GM12874 (cell line): Measurements from ENCODE around the gene AHR.

Experiments
- CTCF ChIP-seq: IDR thresholded peaks from 2 replicates; pipeline ENCODE4 v1.5.1; 2011; ENCODE audit warnings: low read depth, mild to moderate bottlenecking, control low read depth, low read length, moderate library complexity; ENCODE audit not compliant: insufficient read depth

The AHR gene

GRCh38 chr7:17371671-17372524, 73.4 kb downstream of the AHR start:
- TF ChIP-seq CTCF: no peak

DNA sequence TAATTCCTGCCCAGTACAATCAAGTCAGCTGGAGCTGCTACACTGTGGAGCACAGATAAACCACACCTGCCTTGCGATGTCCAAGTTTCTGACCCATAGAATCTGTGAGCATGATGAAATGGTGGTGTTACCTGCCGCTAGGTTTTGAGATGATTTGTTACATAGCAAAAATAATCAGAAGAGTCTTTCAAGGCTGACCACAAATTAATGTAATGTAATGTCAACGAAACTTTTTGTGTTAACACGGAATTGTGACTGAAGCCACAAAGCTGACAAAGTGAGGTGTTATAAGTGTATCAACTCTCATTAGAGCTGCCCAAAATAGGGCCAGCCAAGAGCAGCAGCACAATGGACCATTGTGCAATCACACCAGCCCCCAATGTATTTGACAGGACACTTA, 75.7 kb downstream of the AHR start:
- TF ChIP-seq CTCF: no peak

GRCh38 chr7:17374654-17375053, 76.2 kb downstream of the AHR start:
- no peak for TF ChIP-seq CTCF

- no peak for TF ChIP-seq CTCF
Observed at GRCh38 chr7:17376595-17376994, 78.1 kb downstream of the AHR start.

DNA sequence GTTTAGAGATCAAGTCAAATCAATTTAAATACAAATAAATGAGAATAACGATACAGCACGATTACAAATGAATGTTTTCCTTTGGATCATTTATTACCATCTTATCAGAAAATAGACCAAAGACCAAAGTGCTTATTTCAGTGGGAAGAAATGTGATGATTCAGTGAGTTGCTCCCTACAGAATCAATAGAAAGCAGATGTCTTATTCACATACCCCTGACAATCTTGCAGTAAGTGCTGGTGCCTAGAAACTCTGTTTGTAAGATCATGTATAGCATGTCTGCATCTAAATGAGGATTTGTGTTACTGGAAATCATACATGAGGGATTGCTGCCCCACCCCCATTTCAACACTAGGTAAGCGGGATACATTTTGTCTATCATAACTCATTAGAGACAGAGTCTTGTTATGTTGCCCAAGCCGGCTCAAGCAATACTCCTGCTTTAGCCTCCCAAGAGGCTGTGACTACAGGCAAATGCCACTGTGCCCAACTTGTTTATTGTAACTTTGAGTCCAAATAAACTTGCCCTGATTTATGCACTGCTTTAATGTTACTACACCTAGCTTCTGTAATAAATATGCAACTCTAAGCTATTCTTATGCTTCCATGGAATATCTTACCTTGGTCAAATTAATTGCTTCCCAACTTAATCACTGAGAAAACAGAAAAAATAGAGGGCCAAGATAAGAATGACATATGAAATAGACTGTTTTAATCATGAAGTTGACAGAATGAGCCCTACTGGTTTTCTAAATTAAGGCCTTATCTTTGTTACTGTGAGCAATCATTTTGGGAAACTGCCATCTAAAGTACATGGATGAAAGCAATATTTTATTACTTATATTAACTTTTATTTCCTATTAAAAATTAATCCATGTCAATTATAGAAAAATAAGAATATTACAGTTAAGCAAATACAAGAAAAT, 82.5 kb downstream of the AHR start:
- no peak for TF ChIP-seq CTCF

DNA sequence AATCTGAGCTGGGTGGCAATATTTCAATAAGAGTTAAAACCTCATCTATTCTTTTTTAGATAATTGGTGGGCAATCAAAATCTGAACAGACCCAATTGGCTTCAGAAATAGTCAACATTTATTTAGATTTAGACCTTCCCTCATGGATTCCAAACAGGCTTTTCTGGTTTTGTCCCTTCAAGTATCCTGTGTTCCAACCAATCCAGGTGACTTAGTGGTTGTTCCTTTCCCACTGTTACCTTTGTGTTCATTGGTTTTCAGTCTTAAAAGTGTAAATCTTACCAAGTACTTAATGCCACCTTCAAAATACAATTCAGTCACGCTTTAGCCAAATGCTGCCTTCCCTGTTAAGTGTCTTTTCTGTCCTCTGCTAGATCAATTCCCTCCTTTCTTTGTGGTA, 85.9 kb downstream of the AHR start:
- no peak for TF ChIP-seq CTCF

- no peak for TF ChIP-seq CTCF
Observed at GRCh38 chr7:17385612-17386011, 87.2 kb downstream of the AHR start.
